GM21423 (cell line): ENCODE data around the gene RCAN3.
"Not testable (repeated sequence)": the region's sequence is repeated elsewhere in the genome, so short reads cannot be mapped to it uniquely, and the experiment has no call there.

Experiments
- ATAC-seq: cut with Tn5 transposase; IDR thresholded peaks from one replicate; pipeline ENCODE4 v1.9.1; 2021; ENCODE audit warnings: mild to moderate bottlenecking, moderate library complexity; ENCODE audit not compliant: unreplicated experiment

Gene RCAN3

DNA sequence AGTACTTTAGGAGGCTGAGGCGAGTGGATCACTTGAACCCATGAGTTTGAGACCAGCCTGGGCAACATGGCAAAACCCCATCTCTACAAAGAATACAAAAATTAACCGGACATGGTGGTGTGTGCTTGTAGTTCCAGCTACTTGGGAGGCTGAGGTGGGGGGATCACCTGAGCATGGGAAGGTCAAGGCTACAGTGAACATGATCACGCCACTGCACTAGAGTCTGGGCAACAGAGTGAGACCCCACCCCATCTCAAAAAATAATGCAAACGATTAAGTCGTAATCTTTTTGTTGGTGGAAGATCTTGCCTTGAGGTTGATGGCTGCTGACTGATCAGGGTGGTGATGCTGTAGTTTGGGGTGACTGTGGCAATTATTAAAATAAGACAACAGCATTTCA lies 6.3 kb downstream of the RCAN3 start:
- no peak for ATAC-seq

DNA sequence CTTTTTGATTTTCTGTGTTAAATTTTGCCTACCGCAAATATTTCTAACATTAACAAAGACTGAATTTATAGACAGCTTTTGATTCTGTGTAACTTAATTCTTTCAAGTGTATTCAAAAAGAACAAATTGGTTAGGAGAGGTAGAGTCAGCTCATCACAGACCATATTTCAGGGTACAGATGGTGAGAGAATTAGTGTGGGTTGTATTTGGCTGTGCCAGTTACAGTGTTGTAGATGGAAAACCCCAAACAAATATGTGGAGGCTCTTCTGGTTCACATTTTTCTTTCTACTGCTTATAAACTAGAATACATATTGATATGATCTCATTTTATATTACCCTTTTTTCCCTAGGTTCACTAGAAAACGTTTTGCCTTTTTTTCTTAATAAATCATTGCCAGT lies 11.1 kb downstream of the RCAN3 start:
- no peak for ATAC-seq

DNA sequence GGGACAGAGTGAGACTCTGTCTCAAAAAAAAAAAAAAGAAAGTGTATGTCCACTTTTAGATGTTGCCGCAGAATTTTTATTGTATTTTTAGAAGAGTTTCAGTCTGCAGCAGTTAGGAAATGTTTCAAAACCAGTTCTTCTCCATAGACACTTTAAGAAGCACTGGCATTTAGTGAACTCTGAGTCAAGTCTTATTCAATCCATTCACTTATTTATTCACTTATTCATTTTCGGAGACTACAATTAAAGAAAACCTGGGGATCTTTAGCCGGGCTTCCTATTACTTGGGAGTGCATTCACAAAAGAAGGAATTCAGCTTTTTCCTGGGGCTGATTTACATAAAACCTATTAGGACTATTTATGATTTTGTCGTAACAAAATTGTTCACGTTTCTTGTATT lies 12.3 kb downstream of the RCAN3 start:
- ATAC-seq, result no peak

DNA sequence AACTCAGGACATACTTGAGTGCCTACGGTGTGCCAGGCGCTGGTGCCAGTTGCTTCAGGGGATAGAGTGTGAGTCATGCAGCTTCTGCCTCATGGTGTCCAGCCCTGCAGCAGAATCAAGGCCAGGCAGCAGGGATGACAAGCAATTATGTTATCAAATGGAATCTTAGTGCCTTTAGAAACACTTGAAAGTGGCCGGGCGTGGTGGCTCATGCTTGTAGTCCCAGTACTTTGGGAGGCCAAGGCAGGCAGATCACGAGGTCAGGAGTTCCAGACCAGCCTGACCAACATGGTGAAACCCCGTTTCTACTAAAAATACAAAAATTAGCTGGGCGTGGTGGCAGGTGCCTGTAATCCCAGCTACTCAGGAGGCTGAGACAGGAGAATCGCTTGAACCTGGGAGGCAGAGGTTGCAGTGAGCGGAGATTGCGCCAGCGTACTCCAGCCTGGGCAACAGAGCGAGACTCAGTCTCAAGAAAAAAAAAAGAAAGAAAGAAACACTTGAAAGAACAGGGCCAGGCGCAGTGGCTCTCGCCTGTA lies 13.1 kb downstream of the RCAN3 start:
- not testable (repeated sequence) for ATAC-seq

DNA sequence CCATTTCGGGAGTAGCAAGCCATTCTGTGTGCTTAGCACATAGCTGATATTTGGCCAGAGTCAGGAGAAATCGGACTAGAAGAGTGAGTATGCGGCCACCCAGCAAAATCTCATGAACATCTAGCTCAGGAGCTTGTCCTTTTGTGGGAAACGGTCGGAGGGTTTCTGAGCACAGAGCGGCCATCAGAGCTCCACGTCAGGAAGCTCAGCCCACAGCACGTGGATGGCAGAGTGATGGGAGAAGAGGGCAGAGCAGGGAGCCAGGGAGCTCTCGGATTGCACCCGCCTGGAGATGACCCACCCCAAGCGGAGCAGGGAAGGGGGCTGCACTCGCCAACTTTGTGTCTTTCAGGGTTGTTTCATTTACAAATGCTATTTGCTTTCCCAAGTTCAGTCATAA lies 13.9 kb downstream of the RCAN3 start:
- no peak for ATAC-seq

DNA sequence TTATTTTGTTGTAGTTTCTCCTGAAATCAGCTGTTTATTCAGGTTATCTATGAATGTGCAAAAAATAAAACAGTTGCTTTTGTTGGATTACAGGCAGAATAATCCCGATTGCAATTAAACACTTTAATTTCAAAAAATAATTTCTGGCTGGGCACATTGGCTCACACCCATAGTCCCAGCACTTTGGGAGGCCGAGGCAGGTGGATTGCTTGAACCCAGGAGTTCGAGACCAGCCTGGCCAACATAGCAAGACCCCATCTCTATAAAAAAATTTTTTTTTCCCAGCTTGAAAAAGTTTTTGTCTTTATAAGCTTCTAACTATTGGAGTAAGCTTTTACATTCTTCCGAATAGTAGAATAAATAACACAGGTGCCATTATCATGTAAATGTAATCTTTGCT lies 15.3 kb downstream of the RCAN3 start:
- no peak for ATAC-seq

DNA sequence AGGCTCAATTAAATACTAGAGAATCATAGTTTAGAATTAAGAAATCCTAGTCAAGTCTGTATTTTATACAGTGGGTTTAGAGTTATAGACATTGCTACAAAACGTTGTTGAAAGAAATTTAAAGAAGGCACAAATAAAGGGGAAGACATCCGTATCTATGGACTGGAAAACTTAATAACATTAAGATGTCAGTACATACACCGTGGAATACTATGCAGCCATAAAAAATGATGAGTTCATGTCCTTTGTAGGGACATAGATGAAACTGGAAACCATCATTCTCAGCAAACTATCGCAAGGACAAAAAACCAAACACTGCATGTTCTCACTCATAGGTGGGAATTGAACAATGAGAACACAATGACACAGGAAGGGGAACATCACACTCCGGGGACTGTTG lies 17.6 kb downstream of the RCAN3 start:
- ATAC-seq, result not testable (repeated sequence)

DNA sequence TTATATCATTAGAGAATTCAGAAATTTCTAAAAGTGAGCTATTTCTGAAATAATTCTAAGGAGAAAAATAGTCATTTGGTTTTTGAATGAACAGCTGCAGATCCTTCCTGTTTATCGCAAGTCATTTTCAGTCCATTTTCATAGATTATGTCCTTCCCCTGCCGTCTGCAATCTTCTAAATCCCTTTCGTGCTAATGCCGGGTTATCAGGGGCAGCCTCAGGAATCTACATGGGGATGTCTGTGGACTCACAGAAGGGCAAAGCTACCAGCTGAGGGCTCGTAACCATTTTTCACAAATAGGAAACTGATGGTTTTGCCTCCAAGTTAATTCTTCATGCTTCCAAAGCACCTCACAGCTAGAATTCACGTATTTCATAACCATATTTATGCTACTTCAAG lies 23.0 kb downstream of the RCAN3 start:
- ATAC-seq, result no peak

DNA sequence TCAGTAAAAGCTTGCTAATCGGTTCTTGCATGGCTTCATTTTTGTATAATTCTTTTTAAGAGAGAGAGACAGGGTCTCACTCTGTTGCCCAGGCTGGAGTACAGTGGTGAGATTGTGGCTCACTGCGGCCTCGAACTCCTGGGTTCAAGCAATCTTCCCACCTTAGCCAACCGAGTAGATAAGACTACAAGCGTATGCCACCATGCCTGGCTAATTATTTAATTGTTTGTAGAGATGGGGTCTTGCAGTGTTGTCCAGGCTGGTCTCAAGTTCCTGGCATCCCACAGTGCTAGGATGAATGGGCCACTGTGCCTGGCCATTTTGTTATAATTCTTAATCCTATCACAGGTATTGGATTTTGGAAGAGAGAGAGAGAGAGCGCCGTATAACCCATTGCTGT lies 23.4 kb downstream of the RCAN3 start:
- no peak for ATAC-seq

DNA sequence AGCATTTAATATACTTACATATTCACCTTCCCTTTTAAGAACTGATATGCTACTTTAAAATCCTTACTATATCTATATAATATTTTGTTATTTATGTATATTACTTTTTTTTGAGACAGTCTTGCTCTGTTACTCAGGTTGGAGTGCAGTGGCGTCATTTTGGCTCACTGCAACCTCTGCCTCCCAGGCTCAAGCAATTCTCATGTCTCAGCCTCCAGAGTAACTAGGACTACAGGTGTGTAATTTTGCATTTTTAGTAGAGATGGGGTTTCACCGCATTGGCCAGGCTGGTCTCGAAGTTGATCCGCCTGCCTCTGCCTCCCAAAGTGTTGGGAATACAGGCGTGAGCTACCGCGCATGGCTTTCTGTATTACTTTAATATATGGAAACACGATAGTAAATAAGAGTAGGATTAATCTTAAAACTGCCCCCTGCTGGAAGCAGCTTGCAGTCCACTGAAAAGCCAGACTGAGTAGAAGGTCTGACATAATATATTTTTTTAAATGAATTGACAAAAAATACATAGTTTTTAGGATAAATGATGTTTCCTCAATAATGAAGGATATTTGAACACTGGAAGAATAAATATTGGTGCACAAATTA lies 24.4 kb downstream of the RCAN3 start:
- ATAC-seq, result no peak

DNA sequence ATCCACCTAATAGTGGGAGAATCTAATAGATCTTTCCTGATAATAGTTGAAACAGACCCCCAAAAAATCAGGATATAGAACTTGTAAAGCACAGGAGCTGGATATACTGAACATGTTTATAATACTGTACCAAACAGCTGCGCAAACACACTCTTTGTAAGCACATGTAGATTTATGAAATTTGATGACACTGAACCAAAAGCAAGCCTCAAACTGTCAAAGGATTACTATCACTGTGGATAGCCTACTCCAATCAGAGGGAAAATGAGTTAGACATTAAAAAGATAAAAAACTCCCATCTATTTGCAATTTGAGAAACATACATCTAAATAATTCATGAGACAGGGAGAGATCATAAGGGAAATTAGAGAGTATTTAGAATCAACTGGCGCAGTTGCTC lies 26.1 kb downstream of the RCAN3 start:
- ATAC-seq, result no peak

DNA sequence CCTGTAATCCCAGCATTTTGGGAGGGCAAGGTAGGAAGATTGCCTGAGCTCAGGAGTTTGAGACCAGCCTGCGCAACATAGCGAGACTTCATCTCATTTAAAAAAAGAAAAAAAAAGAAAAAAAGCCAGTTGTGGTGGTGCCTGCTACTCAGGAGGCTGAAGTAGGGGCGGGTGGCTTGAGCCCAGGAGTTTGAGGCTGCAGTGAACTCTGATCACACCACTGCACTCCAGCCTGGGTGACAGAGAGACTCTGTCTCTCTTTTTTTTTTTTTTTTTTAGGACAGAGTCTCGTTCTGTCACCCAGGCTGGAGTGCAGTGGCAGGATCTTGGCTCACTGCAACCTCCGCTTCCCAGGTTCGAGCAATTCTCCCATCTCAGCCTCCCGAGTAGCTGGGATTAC lies 26.7 kb downstream of the RCAN3 start:
- ATAC-seq, result not testable (repeated sequence)

DNA sequence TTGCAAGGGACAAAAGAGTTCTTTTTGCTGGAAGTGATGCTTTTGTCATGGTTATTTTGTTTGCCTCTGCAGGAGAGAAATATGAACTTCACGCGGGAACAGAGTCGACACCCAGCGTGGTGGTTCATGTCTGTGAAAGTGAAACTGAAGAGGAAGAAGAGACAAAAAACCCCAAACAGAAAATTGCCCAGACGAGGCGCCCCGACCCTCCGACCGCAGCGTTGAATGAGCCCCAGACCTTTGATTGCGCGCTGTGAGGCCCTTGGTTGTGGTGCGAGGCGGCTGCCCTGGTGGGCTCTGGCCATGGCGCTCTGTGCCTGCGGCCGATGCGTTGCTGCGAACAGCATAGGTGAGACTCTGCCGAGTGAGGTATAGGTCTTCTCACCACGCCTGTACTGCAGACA lies 32.4 kb downstream of the RCAN3 start:
- ATAC-seq, result no peak

DNA sequence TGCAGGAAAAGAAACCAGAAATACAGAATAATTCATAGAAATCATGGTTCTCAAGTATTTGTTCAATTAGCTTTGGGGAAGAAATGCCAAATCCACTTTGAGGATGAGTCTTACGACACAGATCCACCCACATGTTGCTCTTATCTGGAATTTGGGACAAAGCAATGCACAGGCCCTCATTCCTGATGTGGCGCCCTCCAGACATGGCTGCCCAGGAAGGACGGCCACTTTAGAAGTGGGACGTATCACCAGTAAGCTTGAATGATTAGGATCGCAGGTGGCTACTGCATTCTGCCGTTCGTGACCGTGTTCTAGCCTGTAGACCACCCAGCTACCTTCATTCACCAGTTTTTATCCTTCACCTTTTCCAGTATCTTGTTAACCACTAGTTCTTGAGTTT lies 33.1 kb downstream of the RCAN3 start:
- ATAC-seq, result no peak

DNA sequence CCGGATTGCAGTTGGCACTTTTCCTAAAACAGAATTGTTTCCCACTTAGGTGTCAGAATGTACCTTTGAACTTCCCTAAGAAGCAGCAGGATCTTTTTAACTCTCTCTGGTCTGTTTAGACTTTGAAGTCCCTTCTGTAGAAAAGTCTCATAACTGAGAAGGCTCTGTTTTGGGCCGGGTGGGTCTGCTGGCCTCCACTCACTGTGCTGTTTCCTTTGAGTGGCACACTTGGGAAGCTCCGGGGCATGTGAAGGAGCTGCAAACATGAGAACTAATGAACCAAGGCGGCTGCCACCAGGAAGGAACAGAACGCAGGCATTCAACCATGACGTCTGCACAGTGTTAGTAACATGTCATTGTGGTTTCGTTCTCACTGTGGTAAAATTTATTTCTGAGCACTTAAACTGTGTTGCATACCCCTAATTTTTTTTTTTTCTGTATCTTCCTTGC lies 33.8 kb downstream of the RCAN3 start:
- peak; percentile 81 for ATAC-seq

DNA sequence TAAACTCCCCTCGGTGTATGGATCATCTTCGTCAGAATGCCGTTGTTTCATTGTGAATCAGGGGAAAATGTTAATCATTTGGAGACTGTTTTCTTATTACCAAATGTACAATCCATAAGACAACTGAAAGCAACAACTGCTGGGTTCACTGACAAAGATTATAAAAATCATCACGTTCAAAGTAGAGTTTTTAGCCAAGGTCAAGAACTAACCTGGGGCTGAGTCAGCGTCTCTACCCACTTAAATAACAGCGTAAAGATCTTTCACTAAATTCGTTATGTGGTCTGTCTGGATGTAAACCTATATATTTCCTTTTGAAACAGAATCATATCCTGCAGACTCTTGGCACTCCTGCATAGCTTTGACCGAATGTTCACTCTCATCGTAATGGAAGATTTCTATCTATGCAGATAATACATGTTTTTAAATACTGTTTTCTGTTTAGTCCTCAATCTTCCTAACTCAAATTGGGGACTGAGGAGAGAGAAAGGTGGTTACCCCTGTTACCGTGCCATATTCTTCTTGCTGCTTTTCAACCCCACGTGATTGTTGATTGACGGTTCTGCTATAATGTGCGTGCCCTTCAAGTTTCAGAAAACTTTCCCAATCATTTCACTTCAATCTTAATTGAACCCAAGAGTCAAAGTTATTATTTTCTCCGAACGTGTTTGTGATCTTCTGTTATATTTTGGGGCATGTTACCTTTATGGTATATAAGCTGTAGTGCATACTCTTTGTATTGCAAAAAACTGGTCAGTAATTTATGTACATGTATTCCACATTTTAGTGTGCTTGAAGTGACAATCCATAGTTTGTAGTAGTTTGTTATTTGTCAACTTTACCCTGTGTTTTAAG lies 37.6 kb downstream of the RCAN3 start:
- ATAC-seq, result no peak

DNA sequence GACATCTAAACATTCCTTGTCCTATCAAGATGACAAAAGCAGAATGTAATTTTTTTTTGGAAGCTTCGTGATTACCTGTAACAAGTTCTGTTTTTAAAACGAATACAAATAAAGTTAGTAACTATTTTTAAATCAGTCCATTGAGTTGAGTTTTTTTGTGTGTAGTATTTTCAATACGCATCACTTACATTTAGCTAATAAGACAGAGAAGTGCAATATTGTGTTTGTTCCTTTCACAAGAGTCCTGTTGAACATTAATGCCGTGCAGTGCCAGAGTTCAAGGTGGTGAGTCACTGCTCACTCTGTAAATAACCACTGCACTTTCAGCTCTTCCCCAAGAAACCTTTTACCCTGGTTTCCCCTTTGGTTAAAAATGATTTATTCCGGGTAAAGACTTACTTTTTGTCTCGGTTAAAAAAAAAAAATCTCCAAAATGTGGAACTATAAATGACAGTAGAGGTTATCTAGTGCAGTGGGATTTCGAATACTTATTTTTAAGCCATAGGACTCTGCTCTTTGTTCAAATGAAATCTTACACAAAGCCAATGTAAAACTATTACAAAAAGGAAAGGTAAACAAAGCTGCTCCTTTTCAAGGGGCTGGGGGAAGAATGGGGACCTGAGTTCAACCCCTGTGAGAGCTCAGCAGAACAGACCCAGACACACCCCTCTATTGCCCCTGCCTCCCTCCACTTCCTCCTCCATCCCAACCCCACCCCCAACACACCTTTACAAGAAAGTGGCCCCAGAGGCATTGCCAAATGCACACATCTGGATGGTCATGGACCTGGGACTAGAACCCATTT lies 38.5 kb downstream of the RCAN3 start:
- ATAC-seq, result no peak

DNA sequence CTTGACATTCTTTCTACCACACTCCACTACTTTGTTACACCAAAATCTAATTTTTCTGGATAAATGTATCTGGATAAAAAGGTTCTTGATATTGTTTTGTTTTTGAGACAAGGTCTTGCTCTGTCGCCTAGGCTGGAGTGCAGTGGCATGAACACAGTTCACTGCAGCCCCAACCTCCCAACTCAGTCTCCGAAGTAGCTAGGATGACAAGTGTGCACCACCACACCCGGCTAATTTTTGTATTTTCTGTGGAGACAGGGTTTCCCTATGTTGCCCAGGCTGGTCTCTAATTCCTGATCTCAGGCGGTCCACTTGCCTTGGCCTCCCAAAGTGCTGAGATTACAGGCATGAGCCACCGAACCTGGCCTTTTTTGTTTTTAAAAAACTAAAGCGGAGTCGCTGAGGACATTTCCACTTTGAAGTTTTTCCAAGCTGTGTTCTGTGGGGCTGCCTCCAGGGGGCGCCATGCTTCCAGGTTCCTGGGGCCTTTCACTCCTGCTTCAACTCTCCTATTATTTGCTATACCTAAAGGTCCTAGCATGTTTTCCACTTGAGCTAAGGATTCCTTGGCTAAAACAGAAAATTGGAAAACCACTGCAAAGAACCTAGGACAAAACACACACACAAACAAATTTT lies 39.2 kb downstream of the RCAN3 start:
- no peak for ATAC-seq

DNA sequence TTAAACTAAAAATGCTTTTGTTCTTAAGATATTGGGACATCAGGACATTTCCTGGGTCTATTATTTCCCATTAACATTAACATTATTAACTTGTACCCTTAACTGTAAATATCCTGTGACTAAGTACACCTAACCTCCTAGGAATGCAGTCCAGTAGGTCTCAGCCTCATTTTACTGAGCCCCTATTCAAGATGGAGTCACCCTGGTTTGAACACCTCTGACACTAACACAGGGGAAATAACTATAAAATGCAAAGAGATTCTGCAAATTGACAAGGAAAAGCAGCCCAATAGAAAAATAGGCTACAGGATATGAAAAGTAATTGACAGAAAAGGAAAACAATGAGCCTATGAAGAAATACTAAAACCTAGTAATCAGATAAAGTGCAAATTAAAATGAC lies 41.6 kb downstream of the RCAN3 start:
- no peak for ATAC-seq

DNA sequence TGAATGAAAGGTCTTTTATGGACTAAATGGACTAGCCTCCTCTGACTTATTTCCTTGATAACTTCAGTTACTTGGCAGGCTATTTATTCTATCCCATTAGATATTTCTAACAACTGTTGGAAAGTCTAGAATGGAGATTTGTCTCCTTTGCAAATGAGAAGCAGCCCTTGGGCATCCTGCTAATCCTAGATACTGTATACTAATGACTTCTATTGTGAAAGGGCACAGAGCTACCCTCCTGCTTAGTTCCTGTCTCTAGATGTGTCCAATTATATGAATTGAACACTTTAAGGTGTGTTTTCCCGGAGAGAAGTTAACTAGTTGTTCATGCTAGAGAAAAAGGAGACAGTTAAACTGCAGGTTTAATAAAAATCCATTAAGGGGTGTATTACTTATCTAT lies 43.0 kb downstream of the RCAN3 start:
- no peak for ATAC-seq

DNA sequence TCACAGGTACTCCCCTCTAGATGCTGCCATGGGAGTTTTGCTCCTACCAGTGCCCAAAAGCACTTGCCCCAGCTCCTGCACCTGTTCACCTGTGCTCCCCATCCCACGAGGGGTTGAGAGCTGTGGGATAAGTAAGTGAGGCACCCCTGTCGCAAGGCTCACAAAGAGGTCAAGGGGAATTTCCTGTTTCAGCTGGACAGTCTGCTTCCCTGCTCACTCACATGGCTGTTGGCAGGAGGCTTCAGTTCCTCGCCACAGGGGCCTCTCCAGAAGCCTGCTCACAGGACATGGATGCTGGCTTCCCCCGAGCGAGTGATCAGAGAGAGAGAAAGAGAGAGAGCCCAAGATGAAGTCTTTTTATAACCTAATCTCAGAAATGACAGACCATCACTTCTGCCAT lies 44.6 kb downstream of the RCAN3 start:
- ATAC-seq, result no peak
